CD14-positive monocyte (primary cell): ENCODE results near the gene TSPAN18. TPM values are rescaled to one million over a fixed set of nuclear protein-coding genes. Genes with fewer than 3 reads are reported as not detected.

Source experiments
- DNase-seq, 3 donors: peaks; one replicate each; pipeline ENCODE4 v3.0.0-alpha.2; 2011 to 2022
- H2AFZ ChIP-seq: 2 replicates; pipeline ENCODE4 v1.6.0; 2012; ENCODE audit warnings: mild to moderate bottlenecking, low read depth, low read length, inconsistent platforms; ENCODE audit not compliant: insufficient read depth, poor library complexity, severe bottlenecking
- H3K27ac ChIP-seq, 2 donors: 1 replicate in 1 of 2; 2 replicates in 1 of 2; pipeline ENCODE4 v1.5.1; 2012 to 2013; ENCODE audit warnings: low read length in 2 of 2, control low read depth in 1 of 2, inconsistent platforms in 1 of 2, low read depth in 1 of 2, mild to moderate bottlenecking in 1 of 2
- H3K27me3 ChIP-seq, 2 donors: one replicate each; pipeline versions ENCODE4 v1.6.0 to v1.6.1; 2011 to 2013; ENCODE audit warnings: low read length in 2 of 2; ENCODE audit not compliant: control insufficient read depth in 2 of 2, insufficient read depth in 2 of 2
- H3K36me3 ChIP-seq, 2 donors: replicated peaks in 1 of 2; 1 replicate in 1 of 2; 2 replicates in 1 of 2; pipeline versions ENCODE4 v1.5.1 to v1.6.1; 2012 to 2013; ENCODE audit warnings: low read length in 2 of 2, control low read depth in 1 of 2, inconsistent platforms in 1 of 2, mild to moderate bottlenecking in 1 of 2; ENCODE audit not compliant: insufficient read depth in 2 of 2, control insufficient read depth in 1 of 2
- H3K4me1 ChIP-seq, 2 donors: 1 replicate in 1 of 2; 2 replicates in 1 of 2; pipeline versions ENCODE4 v1.5.1 to v1.6.1; 2012 to 2013; ENCODE audit warnings: low read length in 2 of 2, control low read depth in 1 of 2, inconsistent platforms in 1 of 2, mild to moderate bottlenecking in 1 of 2, moderate library complexity in 1 of 2; ENCODE audit not compliant: insufficient read depth in 2 of 2, control insufficient read depth in 1 of 2
- H3K4me2 ChIP-seq: replicated peaks from 2 replicates; pipeline ENCODE3; 2012; ENCODE audit warnings: low read length, moderate library complexity, mild to moderate bottlenecking; ENCODE audit not compliant: poor library complexity, severe bottlenecking; ENCODE audit errors: extremely low read depth
- H3K4me3 ChIP-seq, 3 experiments: fragments of 200-600 bp in 1 of 3; sonication (generic) in 1 of 3; replicated peaks in 1 of 3; 1 replicate in 2 of 3; 2 replicates in 1 of 3; pipeline ENCODE4 v1.5.1; 2011 to 2013; ENCODE audit warnings: low read length in 3 of 3, mild to moderate bottlenecking in 3 of 3, control low read depth in 2 of 3, low read depth in 2 of 3, inconsistent platforms in 1 of 3, moderate library complexity in 1 of 3
- H3K79me2 ChIP-seq: 2 replicates; pipeline ENCODE4 v1.6.0; 2012; ENCODE audit warnings: mild to moderate bottlenecking, control low read depth, inconsistent platforms, low read length, moderate library complexity; ENCODE audit not compliant: insufficient read depth
- H3K9ac ChIP-seq: 2 replicates; pipeline ENCODE4 v1.6.0; 2017; ENCODE audit warnings: low read length, mild to moderate bottlenecking; ENCODE audit not compliant: insufficient read depth, poor library complexity, severe bottlenecking
- H3K9me3 ChIP-seq, 2 donors: replicated peaks in 1 of 2; 1 replicate in 1 of 2; 2 replicates in 1 of 2; pipeline versions ENCODE4 v1.5.1 to v1.6.1; 2012 to 2013; ENCODE audit warnings: low read length in 2 of 2, control low read depth in 1 of 2; ENCODE audit not compliant: control insufficient read depth in 1 of 2, insufficient read depth in 1 of 2
- H4K20me1 ChIP-seq: 2 replicates; pipeline ENCODE4 v1.6.0; 2012; ENCODE audit warnings: mild to moderate bottlenecking, low read length, control low read depth, moderate library complexity; ENCODE audit not compliant: insufficient read depth
- H3K27ac Mint-ChIP-seq, 7 donors: one replicate each; pipeline ENCODE4 v1.8.0; 2020; ENCODE audit warnings: mild to moderate bottlenecking in 7 of 7, mixed read lengths in 7 of 7, moderate library complexity in 6 of 7, inconsistent platforms in 2 of 7
- H3K27me3 Mint-ChIP-seq, 3 donors: one replicate each; pipeline ENCODE4 v1.8.0; 2021 to 2022; ENCODE audit warnings: low read depth in 3 of 3, mild to moderate bottlenecking in 3 of 3, mixed read lengths in 3 of 3, moderate library complexity in 3 of 3, inconsistent platforms in 1 of 3
- H3K36me3 Mint-ChIP-seq, 2 donors: one replicate each; pipeline ENCODE4 v1.8.0; 2020; ENCODE audit warnings: mixed read lengths in 2 of 2, inconsistent platforms in 1 of 2, mild to moderate bottlenecking in 1 of 2
- H3K4me1 Mint-ChIP-seq: one replicate; pipeline ENCODE4 v1.8.0; 2020; ENCODE audit warnings: mild to moderate bottlenecking, mixed read lengths
- H3K4me3 Mint-ChIP-seq, 2 donors: one replicate each; pipeline ENCODE4 v1.8.0; 2020; ENCODE audit warnings: mild to moderate bottlenecking in 2 of 2, mixed read lengths in 2 of 2, moderate library complexity in 1 of 2
- H3K9me3 Mint-ChIP-seq, 7 donors: one replicate each; pipeline ENCODE4 v1.8.0; 2020 to 2022; ENCODE audit warnings: mixed read lengths in 7 of 7, mild to moderate bottlenecking in 6 of 7, moderate library complexity in 6 of 7, inconsistent platforms in 2 of 7
- WGBS: methylation state at CpG from one replicate; pipeline ENCODE4 v1.1.5; 2013; ENCODE audit warnings: missing lambda C conversion rate; ENCODE audit not compliant: insufficient coverage; 5-methylcytosine and 5-hydroxymethylcytosine counted together
- intact Hi-C, 2 donors: fragments of 100-400 bp; cut with micrococcal nuclease; formaldehyde crosslinking; loops; one replicate each; pipeline versions ENCODE4 v1.15.0 to v1.15.1; 2023
- polyA plus RNA-seq, 3 donors: library from polyadenylated mRNA; depleted of rRNA in 1 of 3; unstranded in 2 of 3; stranded (reverse) in 1 of 3; fragments of 300-500 nt in 2 of 3; fragments of >200 nt in 1 of 3; fragmentation: Illumina TruSeq in 2 of 3; gene quantifications; 1 replicate in 2 of 3; 2 replicates in 1 of 3; pipeline ENCODE4 v1.2.3, GENCODE V29; 2012 to 2021
- TF ChIP-seq, protein P1 (sequence below): fragments of 200-600 bp; IDR thresholded peaks from one replicate; pipeline ENCODE4 v1.8.0; 2022; ENCODE audit warnings: antibody characterized with exemption, mild to moderate bottlenecking

Gene TSPAN18
- polyA plus RNA-seq, 3 donors, result not detected

DNA sequence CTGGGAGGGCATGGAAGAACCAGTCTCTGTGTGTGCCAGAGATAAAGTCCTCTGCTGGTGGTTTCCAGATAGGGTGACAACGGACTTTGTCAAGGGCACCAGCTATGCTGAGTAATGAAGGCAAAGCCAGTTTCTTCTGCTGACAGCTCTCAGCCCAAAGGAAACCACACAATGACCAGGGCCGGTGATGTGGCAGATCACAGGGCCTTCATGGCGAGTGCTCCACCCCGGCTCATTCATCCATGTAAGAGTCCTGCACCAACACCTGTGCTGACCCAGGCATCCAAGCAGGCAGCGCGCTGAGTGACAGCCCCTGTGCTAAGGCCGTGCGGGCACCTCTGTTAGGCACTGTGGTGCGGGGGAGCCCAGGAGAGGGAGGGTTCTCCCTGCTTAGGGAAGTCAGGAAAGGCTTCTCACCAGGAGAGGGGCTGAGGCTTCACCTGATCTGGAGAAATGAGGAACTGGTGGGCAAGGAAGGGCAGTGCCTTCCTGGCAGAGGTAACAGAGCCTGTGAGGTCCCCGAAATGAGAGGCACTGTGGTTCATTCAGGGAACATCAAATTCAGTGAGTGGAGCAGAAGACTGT lies 190.1 kb downstream of the TSPAN18 start:
- Mint-ChIP-seq H3K36me3 (no peaks in the 10 kb centered on the region), H3K4me1 (peaks cover 20% of the 10 kb centered on the region), H3K27ac (peak overlapping the region in 6 of 7 donors; percentile 9 to 83 (median 59)), H3K9me3 (peaks cover 0 to 2% (median 0%) of the 10 kb centered on the region in 7 donors), H3K27me3 (peaks cover 11 to 29% (median 23%) of the 10 kb centered on the region in 3 donors), H3K4me3 (peak overlapping the region in 1 of 2 donors; percentile 8)
- no peaks in the 10 kb centered on the region for H4K20me1 ChIP-seq
- no peak overlapping the region for H3K4me3 ChIP-seq
- H3K27ac ChIP-seq, result peak overlapping the region; percentile 6 to 37
- TF ChIP-seq, protein P1, sequence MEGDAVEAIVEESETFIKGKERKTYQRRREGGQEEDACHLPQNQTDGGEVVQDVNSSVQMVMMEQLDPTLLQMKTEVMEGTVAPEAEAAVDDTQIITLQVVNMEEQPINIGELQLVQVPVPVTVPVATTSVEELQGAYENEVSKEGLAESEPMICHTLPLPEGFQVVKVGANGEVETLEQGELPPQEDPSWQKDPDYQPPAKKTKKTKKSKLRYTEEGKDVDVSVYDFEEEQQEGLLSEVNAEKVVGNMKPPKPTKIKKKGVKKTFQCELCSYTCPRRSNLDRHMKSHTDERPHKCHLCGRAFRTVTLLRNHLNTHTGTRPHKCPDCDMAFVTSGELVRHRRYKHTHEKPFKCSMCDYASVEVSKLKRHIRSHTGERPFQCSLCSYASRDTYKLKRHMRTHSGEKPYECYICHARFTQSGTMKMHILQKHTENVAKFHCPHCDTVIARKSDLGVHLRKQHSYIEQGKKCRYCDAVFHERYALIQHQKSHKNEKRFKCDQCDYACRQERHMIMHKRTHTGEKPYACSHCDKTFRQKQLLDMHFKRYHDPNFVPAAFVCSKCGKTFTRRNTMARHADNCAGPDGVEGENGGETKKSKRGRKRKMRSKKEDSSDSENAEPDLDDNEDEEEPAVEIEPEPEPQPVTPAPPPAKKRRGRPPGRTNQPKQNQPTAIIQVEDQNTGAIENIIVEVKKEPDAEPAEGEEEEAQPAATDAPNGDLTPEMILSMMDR, result no peak
- WGBS, result 20% methylated on average over 10 of the region's 10 CpGs
- peak; percentile 39 to 86 (median 69) for DNase-seq
- no peak overlapping the region for H2AFZ ChIP-seq
- peaks cover 20 to 22% of the 10 kb centered on the region in 2 donors for H3K4me1 ChIP-seq
- no peaks in the 10 kb centered on the region for H3K79me2 ChIP-seq
- H3K36me3 ChIP-seq, result no peaks in the 10 kb centered on the region
- H3K27me3 ChIP-seq, result peaks cover 0 to 9% of the 10 kb centered on the region in 2 donors
- peak overlapping the region; percentile 27 for H3K9ac ChIP-seq
- intact Hi-C loops, result loop anchor here in 1 of 2 donors (10.0 kb wide), 2 partner anchors 352 to 632 kb away; partner anchors contain the start of gene CD82
- no peak overlapping the region for H3K4me2 ChIP-seq
- no peaks in the 10 kb centered on the region for H3K9me3 ChIP-seq

DNA sequence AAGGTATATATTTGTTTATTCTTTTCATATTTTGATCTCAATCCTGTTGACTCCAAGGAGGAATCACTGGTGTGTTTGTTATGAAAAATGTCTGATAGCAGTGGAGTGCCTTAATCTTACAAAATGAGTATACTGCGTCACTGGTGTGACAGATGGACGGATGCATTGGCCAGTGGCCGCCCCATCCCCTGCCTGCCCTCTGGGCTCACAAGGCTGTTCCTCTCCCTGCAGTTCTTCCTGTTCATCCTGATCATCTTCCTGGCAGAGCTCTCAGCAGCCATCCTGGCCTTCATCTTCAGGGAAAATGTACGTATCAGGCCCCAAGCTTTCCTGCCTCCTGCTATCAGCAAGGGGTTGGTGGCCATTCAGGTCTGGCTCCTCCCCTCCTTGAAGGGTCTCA lies 191.0 kb downstream of the TSPAN18 start:
- Mint-ChIP-seq H3K27me3 (peaks cover 9 to 26% (median 24%) of the 10 kb centered on the region in 3 donors), H3K4me3 (no peak overlapping the region), H3K27ac (no peak overlapping the region), H3K9me3 (peaks cover 0 to 2% (median 0%) of the 10 kb centered on the region in 7 donors), H3K4me1 (peaks cover 20% of the 10 kb centered on the region), H3K36me3 (no peaks in the 10 kb centered on the region)
- no peaks in the 10 kb centered on the region for H3K36me3 ChIP-seq
- no peak for DNase-seq
- no peak overlapping the region for H3K27ac ChIP-seq
- no peak overlapping the region for H2AFZ ChIP-seq
- no peaks in the 10 kb centered on the region for H3K9me3 ChIP-seq
- H3K4me1 ChIP-seq, result peaks cover 20 to 22% of the 10 kb centered on the region in 2 donors
- 95% methylated on average over 4 of the region's 4 CpGs for WGBS
- H3K79me2 ChIP-seq, result no peaks in the 10 kb centered on the region
- TF ChIP-seq, protein P1, result no peak
- H3K9ac ChIP-seq, result no peak overlapping the region
- intact Hi-C loops, result loop anchor here in 1 of 2 donors (10.0 kb wide), 2 partner anchors 353 to 633 kb away; partner anchors contain the start of gene CD82
- H3K4me2 ChIP-seq, result no peak overlapping the region
- H3K4me3 ChIP-seq, result no peak overlapping the region
- H4K20me1 ChIP-seq, result no peaks in the 10 kb centered on the region
- H3K27me3 ChIP-seq, result peaks cover 0 to 9% of the 10 kb centered on the region in 2 donors
